ENCODE data around the gene MT1B.
"Not testable (repeated sequence)": the region's sequence is repeated elsewhere in the genome, so short reads cannot be mapped to it uniquely, and the experiment has no call there.

MT1B gene

GRCh38 chr16:56667581-56668571 is 16.2 kb downstream of the MT1B start, which contains the start of gene MT1G:
Gene MT1G (minus strand): TSS chr16:56668065. CDS start chr16:56667993, 72 bp downstream.
- DNase-seq (ENCODE audit: low read depth): peak; percentile 15
- TF ChIP-seq CTCF (IDR thresholded peaks at IDR 0.05; ENCODE audit: control insufficient read depth, extremely low read depth, insufficient read depth): no peak
- H3K4me3 ChIP-seq (ENCODE audit: low read depth, low read length): peak within 1 kb of the TSS; percentile 50

- no peak for DNase-seq (ENCODE audit: low read depth)
- no peak within 1 kb of the TSS for H3K4me3 ChIP-seq (ENCODE audit: low read depth, low read length)
- no peak for TF ChIP-seq CTCF (IDR thresholded peaks at IDR 0.05; ENCODE audit: control insufficient read depth, extremely low read depth, insufficient read depth)
Measured at GRCh38 chr16:56669005-56669839, 17.5 kb downstream of the MT1B start, which contains the start of gene MT1H. Gene MT1H (plus strand): TSS chr16:56669814. CDS start chr16:56669885, 71 bp downstream.

GRCh38 chr16:56669840-56670619 is 18.3 kb downstream of the MT1B start:
- H3K4me3 ChIP-seq (ENCODE audit: low read depth, low read length): no peak overlapping the region
- no peak for DNase-seq (ENCODE audit: low read depth)
- TF ChIP-seq CTCF (IDR thresholded peaks at IDR 0.05; ENCODE audit: control insufficient read depth, extremely low read depth, insufficient read depth): no peak

- no peak for DNase-seq (ENCODE audit: low read depth)
- no peak overlapping the region for H3K4me3 ChIP-seq (ENCODE audit: low read depth, low read length)
- TF ChIP-seq CTCF (IDR thresholded peaks at IDR 0.05; ENCODE audit: control insufficient read depth, extremely low read depth, insufficient read depth): no peak
Measured at GRCh38 chr16:56670620-56670934, 18.9 kb downstream of the MT1B start.

GRCh38 chr16:56671691-56672090 is 20.0 kb downstream of the MT1B start:
- H3K4me3 ChIP-seq (ENCODE audit: low read depth, low read length); DNase-seq (ENCODE audit: low read depth): not testable (repeated sequence)

GRCh38 chr16:56672171-56672570 is 20.5 kb downstream of the MT1B start:
- not testable (repeated sequence) for DNase-seq (ENCODE audit: low read depth); H3K4me3 ChIP-seq (ENCODE audit: low read depth, low read length)

GRCh38 chr16:56672761-56673536 is 21.3 kb downstream of the MT1B start:
- TF ChIP-seq CTCF (IDR thresholded peaks at IDR 0.05; ENCODE audit: control insufficient read depth, extremely low read depth, insufficient read depth): no peak
- no peak for DNase-seq (ENCODE audit: low read depth)
- no peak overlapping the region for H3K4me3 ChIP-seq (ENCODE audit: low read depth, low read length)

Data from LNCaP clone FGC (cell line).